Left ventricle myocardium inferior (tissue), 1 donor: ENCODE measurements around the gene HSPA4L. TPM values are rescaled to one million over a fixed set of nuclear protein-coding genes. Genes with fewer than 3 reads are reported as not detected.
A peak's percentile ranks its signal among the peaks of the same experiment; 100 is the strongest.

ENCODE experiments used
- DNase-seq: peaks from one replicate; pipeline ENCODE4 v3.0.0-alpha.2; 2020
- H3K27ac ChIP-seq: fragments of 200-600 bp; replicated peaks from 2 replicates; pipeline ENCODE4 v1.8.0; 2021
- H3K27me3 ChIP-seq: fragments of 200-600 bp; 2 replicates; pipeline ENCODE4 v1.8.0; 2021; ENCODE audit warnings: low read depth
- H3K36me3 ChIP-seq: fragments of 200-600 bp; 2 replicates; pipeline ENCODE4 v1.8.0; 2021
- H3K4me1 ChIP-seq: fragments of 200-600 bp; 2 replicates; pipeline ENCODE4 v1.8.0; 2021
- H3K4me3 ChIP-seq: fragments of 200-600 bp; 2 replicates; pipeline ENCODE4 v1.8.0; 2021; ENCODE audit warnings: mild to moderate bottlenecking, moderate library complexity
- H3K9me3 ChIP-seq: fragments of 200-600 bp; replicated peaks from 2 replicates; pipeline ENCODE4 v1.8.0; 2021
- intact Hi-C: fragments of 100-400 bp; cut with micrococcal nuclease; formaldehyde crosslinking; loops from one replicate; pipeline ENCODE4 v1.11.0; 2022
- total RNA-seq: library from RNA; stranded (reverse); fragmentation: NEBNext Ultra II Directional; extraction: Animal tissue kit (Norgen Biotek cat#: 25700); gene quantifications from one replicate; pipeline ENCODE4 v1.2.1, GENCODE V29; 2021
- TF ChIP-seq, protein P1 (sequence below): fragments of 200-600 bp; IDR thresholded peaks from 2 replicates; pipeline ENCODE4 v1.8.0; 2021; ENCODE audit warnings: antibody characterized with exemption, mild to moderate bottlenecking, borderline replicate concordance
- donor health status: DM: no; HTN: yes; CAD: no; lungs with severe emphysema.

The HSPA4L gene
- total RNA-seq, 1 donor from 2014 or later, result 16.1 TPM

GRCh38 chr4:127881563-127881864 is 99.4 kb downstream of the HSPA4L start:
- DNase-seq, result no peak
- H3K4me3 ChIP-seq, result peak overlapping the region; percentile 87
- H3K27ac ChIP-seq, result no peak overlapping the region
- H3K4me1 ChIP-seq, result peaks cover 26% of the 10 kb centered on the region
- no peaks in the 10 kb centered on the region for H3K27me3 ChIP-seq
- H3K36me3 ChIP-seq, result no peaks in the 10 kb centered on the region
- TF ChIP-seq, protein P1, sequence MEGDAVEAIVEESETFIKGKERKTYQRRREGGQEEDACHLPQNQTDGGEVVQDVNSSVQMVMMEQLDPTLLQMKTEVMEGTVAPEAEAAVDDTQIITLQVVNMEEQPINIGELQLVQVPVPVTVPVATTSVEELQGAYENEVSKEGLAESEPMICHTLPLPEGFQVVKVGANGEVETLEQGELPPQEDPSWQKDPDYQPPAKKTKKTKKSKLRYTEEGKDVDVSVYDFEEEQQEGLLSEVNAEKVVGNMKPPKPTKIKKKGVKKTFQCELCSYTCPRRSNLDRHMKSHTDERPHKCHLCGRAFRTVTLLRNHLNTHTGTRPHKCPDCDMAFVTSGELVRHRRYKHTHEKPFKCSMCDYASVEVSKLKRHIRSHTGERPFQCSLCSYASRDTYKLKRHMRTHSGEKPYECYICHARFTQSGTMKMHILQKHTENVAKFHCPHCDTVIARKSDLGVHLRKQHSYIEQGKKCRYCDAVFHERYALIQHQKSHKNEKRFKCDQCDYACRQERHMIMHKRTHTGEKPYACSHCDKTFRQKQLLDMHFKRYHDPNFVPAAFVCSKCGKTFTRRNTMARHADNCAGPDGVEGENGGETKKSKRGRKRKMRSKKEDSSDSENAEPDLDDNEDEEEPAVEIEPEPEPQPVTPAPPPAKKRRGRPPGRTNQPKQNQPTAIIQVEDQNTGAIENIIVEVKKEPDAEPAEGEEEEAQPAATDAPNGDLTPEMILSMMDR, result no peak
- H3K9me3 ChIP-seq, result no peaks in the 10 kb centered on the region
- intact Hi-C loops, result no loop called here

DNA sequence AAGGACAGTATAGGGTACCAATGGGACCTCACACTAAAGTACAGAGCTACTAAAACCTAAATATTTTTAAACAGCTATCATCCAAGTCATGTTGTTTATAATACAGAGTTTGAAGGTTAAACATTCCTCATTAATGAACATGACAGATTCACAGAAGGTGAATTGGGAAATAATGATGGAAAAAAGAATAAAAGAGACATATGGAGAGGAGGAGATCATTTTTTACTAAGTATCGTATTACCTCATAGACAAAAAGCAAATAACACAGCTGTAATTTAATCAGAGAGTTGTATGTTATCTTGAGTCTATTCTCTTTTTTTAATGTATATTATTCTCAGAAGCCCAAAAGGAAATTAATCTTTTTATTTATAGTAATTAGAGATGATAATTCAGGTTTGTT is 106.4 kb downstream of the HSPA4L start:
- Histone ChIP-seq H3K9me3 (no peaks in the 10 kb centered on the region), H3K4me3 (no peak overlapping the region), H3K36me3 (no peaks in the 10 kb centered on the region), H3K27me3 (no peaks in the 10 kb centered on the region), H3K4me1 (no peaks in the 10 kb centered on the region), H3K27ac (no peak overlapping the region)
- intact Hi-C loops, result no loop called here
- TF ChIP-seq, protein P1, result no peak
- DNase-seq, result no peak

DNA sequence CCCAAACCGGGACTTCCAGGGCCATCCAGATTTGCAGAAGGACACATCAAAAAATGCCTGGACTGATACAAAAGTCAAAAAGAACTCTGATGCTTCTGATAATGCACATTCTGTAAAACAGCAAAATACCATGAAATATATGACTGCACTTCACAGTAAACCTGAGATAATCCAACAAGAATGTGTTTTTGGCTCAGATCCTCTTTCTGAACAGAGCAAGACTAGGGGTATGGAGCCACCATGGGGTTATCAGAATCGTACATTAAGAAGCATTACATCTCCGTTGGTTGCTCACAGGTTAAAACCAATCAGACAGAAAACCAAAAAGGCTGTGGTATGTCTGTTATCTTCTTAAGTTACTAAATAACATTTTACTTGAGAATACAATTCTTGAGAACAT is 107.8 kb downstream of the HSPA4L start:
- TF ChIP-seq, protein P1, result no peak
- Histone ChIP-seq H3K4me1 (no peaks in the 10 kb centered on the region), H3K36me3 (no peaks in the 10 kb centered on the region), H3K27me3 (no peaks in the 10 kb centered on the region), H3K9me3 (no peaks in the 10 kb centered on the region), H3K4me3 (no peak overlapping the region), H3K27ac (no peak overlapping the region)
- intact Hi-C loops, result no loop called here
- no peak for DNase-seq

Other genes starting within 250 kb of the HSPA4L start
- 5.2 TPM for gene INTU, start 149.4 kb upstream of the HSPA4L start, total RNA-seq
- gene SLC25A31, start 51.9 kb upstream of the HSPA4L start, total RNA-seq, result not detected
- gene PLK4, start 98.6 kb downstream of the HSPA4L start, total RNA-seq, result 0.49 TPM
- 12.3 TPM for gene MFSD8, start 182.9 kb downstream of the HSPA4L start, total RNA-seq
- gene ABHD18, start 183.1 kb downstream of the HSPA4L start, total RNA-seq, result 30.4 TPM